NCI-H526 (cell line): ENCODE results near the gene NIPAL3.
"Not testable (repeated sequence)": the region's sequence is repeated elsewhere in the genome, so short reads cannot be mapped to it uniquely, and the experiment has no call there.

Experiments
- DNase-seq, 2 experiments: peaks; one replicate each; lab custom pipeline; 2025; lab: John Stamatoyannopoulos, UW

The NIPAL3 gene

GRCh38 chr1:24517898-24518297 lies 102.3 kb downstream of the NIPAL3 start:
- no peak for DNase-seq

- DNase-seq: not testable (repeated sequence)
These were observed 104.7 kb downstream of the NIPAL3 start for GRCh38 chr1:24520282-24520681.
